ENCODE measurements around the gene FSIP1.

The FSIP1 gene

GRCh38 chr15:39645138-39645975 is 137.3 kb downstream of the FSIP1 start:
- DNase-seq (ENCODE audit: low spot score), result no peak

- no peak for DNase-seq (ENCODE audit: low spot score)
Measured at GRCh38 chr15:39644136-39644535, 138.5 kb downstream of the FSIP1 start.

GRCh38 chr15:39643727-39644126 is 138.9 kb downstream of the FSIP1 start:
- no peak for DNase-seq (ENCODE audit: low spot score)

- no peak for DNase-seq (ENCODE audit: low spot score)
Measured at GRCh38 chr15:39642011-39642640, 140.5 kb downstream of the FSIP1 start.

GRCh38 chr15:39641191-39641889 is 141.3 kb downstream of the FSIP1 start:
- DNase-seq (ENCODE audit: low spot score), result no peak

GRCh38 chr15:39640665-39641064 is 142.0 kb downstream of the FSIP1 start:
- DNase-seq (ENCODE audit: low spot score), result no peak

- DNase-seq (ENCODE audit: low spot score), result no peak
Measured at GRCh38 chr15:39639037-39639436, 143.6 kb downstream of the FSIP1 start.

- no peak for DNase-seq (ENCODE audit: low spot score)
Measured at GRCh38 chr15:39638041-39638440, 144.6 kb downstream of the FSIP1 start.

GRCh38 chr15:39631357-39631756 is 151.3 kb downstream of the FSIP1 start:
- DNase-seq (ENCODE audit: low spot score), result no peak

GRCh38 chr15:39629906-39630305 is 152.7 kb downstream of the FSIP1 start:
- DNase-seq (ENCODE audit: low spot score), result no peak

GRCh38 chr15:39629371-39629770 is 153.3 kb downstream of the FSIP1 start:
- DNase-seq (ENCODE audit: low spot score), result no peak

GRCh38 chr15:39628546-39629257 is 153.9 kb downstream of the FSIP1 start:
- no peak for DNase-seq (ENCODE audit: low spot score)

- no peak for DNase-seq (ENCODE audit: low spot score)
Measured at GRCh38 chr15:39628144-39628508, 154.5 kb downstream of the FSIP1 start.

GRCh38 chr15:39627451-39628143 is 155.0 kb downstream of the FSIP1 start:
- no peak for DNase-seq (ENCODE audit: low spot score)

- no peak for DNase-seq (ENCODE audit: low spot score)
Measured at GRCh38 chr15:39625856-39626255, 156.8 kb downstream of the FSIP1 start.

- DNase-seq (ENCODE audit: low spot score), result no peak
Measured at GRCh38 chr15:39625451-39625850, 157.2 kb downstream of the FSIP1 start.

- no peak for DNase-seq (ENCODE audit: low spot score)
Measured at GRCh38 chr15:39624806-39625205, 157.8 kb downstream of the FSIP1 start.

GRCh38 chr15:39623529-39623931 is 159.1 kb downstream of the FSIP1 start:
- no peak for DNase-seq (ENCODE audit: low spot score)

- DNase-seq (ENCODE audit: low spot score), result no peak
Measured at GRCh38 chr15:39622660-39623516, 159.8 kb downstream of the FSIP1 start.

GRCh38 chr15:39621976-39622375 is 160.7 kb downstream of the FSIP1 start:
- no peak for DNase-seq (ENCODE audit: low spot score)

GRCh38 chr15:39621210-39621609 is 161.4 kb downstream of the FSIP1 start:
- DNase-seq (ENCODE audit: low spot score), result no peak
